Peyer's patch (tissue), 4 donors: ENCODE data around the gene NSMF. TPM values are rescaled to one million over a fixed set of nuclear protein-coding genes. Genes with fewer than 3 reads are reported as not detected.

Experiments used
- DNase-seq, 3 donors: peaks; one replicate each; pipeline ENCODE4 v3.0.0-alpha.2; 2017 to 2019
- H3K27ac ChIP-seq, 4 donors: fragments of 200-600 bp; sonication (generic); one replicate each; pipeline ENCODE4 v1.5.1; 2016 to 2019
- H3K27me3 ChIP-seq, 2 donors: fragments of 200-600 bp; sonication (generic); one replicate each; pipeline ENCODE4 v1.5.1; 2019
- H3K36me3 ChIP-seq, 3 donors: fragments of 200-600 bp; sonication (generic); one replicate each; pipeline ENCODE4 v1.5.1; 2016 to 2019
- H3K4me1 ChIP-seq, 4 donors: fragments of 200-600 bp; sonication (generic); one replicate each; pipeline ENCODE4 v1.5.1; 2016 to 2019
- H3K4me3 ChIP-seq, 4 donors: fragments of 200-600 bp; sonication (generic); 1 replicate in 3 of 4; 2 replicates in 1 of 4; pipeline ENCODE4 v1.5.1; 2016 to 2019; ENCODE audit warnings: mild to moderate bottlenecking in 1 of 4
- H3K9me3 ChIP-seq, 4 donors: fragments of 200-600 bp; sonication (generic); one replicate each; pipeline ENCODE4 v1.5.1; 2016 to 2019; ENCODE audit warnings: mild to moderate bottlenecking in 1 of 4
- CTCF ChIP-seq, 6 experiments: fragments of 450-650 bp in 4 of 6; fragments of 200-600 bp in 2 of 6; sonication (generic) in 1 of 6; IDR thresholded peaks; one replicate each; pipeline ENCODE4 v1.5.1; 2017 to 2019; ENCODE audit warnings: antibody characterized with exemption in 6 of 6, mild to moderate bottlenecking in 3 of 6, moderate library complexity in 1 of 6
- POLR2A ChIP-seq, 2 donors: fragments of 450-650 bp; IDR thresholded peaks; one replicate each; pipeline ENCODE4 v1.5.1; 2017; ENCODE audit warnings: antibody characterized with exemption in 2 of 2, mild to moderate bottlenecking in 2 of 2, moderate library complexity in 2 of 2
- total RNA-seq, 4 donors: library from RNA; depleted of rRNA; stranded (reverse); fragments of >200 nt; gene quantifications; one replicate each; pipeline ENCODE4 v1.1.0, GENCODE V29; 2016

NSMF gene
- total RNA-seq, 4 donors from 2014 or later: 47.0 to 135 (median 117) TPM

- H3K4me1 ChIP-seq: no peaks in the 10 kb centered on the region
- no peak for DNase-seq
- TF ChIP-seq CTCF (IDR thresholded peaks at IDR 0.05) (no peak), POLR2A (IDR thresholded peaks at IDR 0.05) (no peak)
- no peak overlapping the region for H3K27ac ChIP-seq
- no peaks in the 10 kb centered on the region for H3K36me3 ChIP-seq
- no peak overlapping the region for H3K4me3 ChIP-seq
- peaks cover 0 to 13% (median 5%) of the 10 kb centered on the region in 4 donors for H3K9me3 ChIP-seq
- no peaks in the 10 kb centered on the region for H3K27me3 ChIP-seq
These were observed 20.1 kb upstream of the NSMF start for GRCh38 chr9:137478962-137479861.

- no peak for DNase-seq
- no peaks in the 10 kb centered on the region for H3K36me3 ChIP-seq
- no peak for TF ChIP-seq CTCF (IDR thresholded peaks at IDR 0.05)
These were observed 19.5 kb upstream of the NSMF start for GRCh38 chr9:137478613-137478961.

GRCh38 chr9:137477778-137478612 is 18.9 kb upstream of the NSMF start:
- H3K9me3 ChIP-seq: peaks cover 0 to 13% (median 5%) of the 10 kb centered on the region in 4 donors
- TF ChIP-seq CTCF (IDR thresholded peaks at IDR 0.05) (no peak), POLR2A (IDR thresholded peaks at IDR 0.05) (no peak)
- no peaks in the 10 kb centered on the region for H3K27me3 ChIP-seq
- DNase-seq: no peak
- H3K36me3 ChIP-seq: no peaks in the 10 kb centered on the region
- no peak overlapping the region for H3K4me3 ChIP-seq
- H3K27ac ChIP-seq: no peak overlapping the region
- H3K4me1 ChIP-seq: no peaks in the 10 kb centered on the region

More at GRCh38 chr9:137478613-137478961, 19.5 kb upstream of the NSMF start:
- H3K4me3 ChIP-seq: no peak overlapping the region
- peaks cover 0 to 13% (median 5%) of the 10 kb centered on the region in 4 donors for H3K9me3 ChIP-seq
- H3K4me1 ChIP-seq: no peaks in the 10 kb centered on the region
- no peak overlapping the region for H3K27ac ChIP-seq
- H3K27me3 ChIP-seq: no peaks in the 10 kb centered on the region

GRCh38 chr9:137476856-137477255 is 17.7 kb upstream of the NSMF start:
- no peak for TF ChIP-seq POLR2A (IDR thresholded peaks at IDR 0.05)
- no peak for TF ChIP-seq CTCF (IDR thresholded peaks at IDR 0.05)
- H3K4me3 ChIP-seq: no peak overlapping the region
- H3K27me3 ChIP-seq: no peaks in the 10 kb centered on the region
- H3K4me1 ChIP-seq: no peaks in the 10 kb centered on the region
- no peaks in the 10 kb centered on the region for H3K36me3 ChIP-seq
- H3K9me3 ChIP-seq: peaks cover 0 to 13% (median 5%) of the 10 kb centered on the region in 4 donors
- DNase-seq: no peak
- no peak overlapping the region for H3K27ac ChIP-seq

GRCh38 chr9:137475666-137476065 is 16.5 kb upstream of the NSMF start:
- no peak for DNase-seq
- Histone ChIP-seq H3K36me3 (no peaks in the 10 kb centered on the region), H3K27me3 (no peaks in the 10 kb centered on the region), H3K9me3 (peaks cover 0 to 13% (median 5%) of the 10 kb centered on the region in 4 donors), H3K4me1 (no peaks in the 10 kb centered on the region), H3K4me3 (no peak overlapping the region), H3K27ac (no peak overlapping the region)
- TF ChIP-seq CTCF (IDR thresholded peaks at IDR 0.05): no peak
- no peak for TF ChIP-seq POLR2A (IDR thresholded peaks at IDR 0.05)
